Measurements from ENCODE around the gene SH3GL1. TPM values are rescaled to one million over a fixed set of nuclear protein-coding genes. Genes with fewer than 3 reads are reported as not detected.

The SH3GL1 gene
- total RNA-seq, 2 experiments from 2014 or later: 33.2 to 38.9 TPM

GRCh38 chr19:4354897-4355296 is 45.5 kb downstream of the SH3GL1 start:
- intact Hi-C loops (cut with micrococcal nuclease; ENCODE audit: unreplicated experiment): no loop called here
- H3K4me1 ChIP-seq (ENCODE audit: insufficient read depth, low read length, poor library complexity, severe bottlenecking): no peaks in the 10 kb centered on the region
- H3K9me3 ChIP-seq (ENCODE audit: low read length): no peaks in the 10 kb centered on the region
- H3K9me2 ChIP-seq (ENCODE audit: insufficient read depth, low read length): no peaks in the 10 kb centered on the region
- H3K79me2 ChIP-seq (ENCODE audit: insufficient read depth, low read depth, low read length): no peaks in the 10 kb centered on the region
- no peak overlapping the region for H3K27ac ChIP-seq (ENCODE audit: low read depth, low read length, poor library complexity, severe bottlenecking)
- H2AFZ ChIP-seq (ENCODE audit: low read length): no peak overlapping the region
- no peak overlapping the region for H3K4me2 ChIP-seq (ENCODE audit: low read length)
- no peaks in the 10 kb centered on the region for H4K20me1 ChIP-seq (ENCODE audit: insufficient read depth, low read length)
- ChIA-PET POLR2A (no interaction called here), CTCF (ENCODE audit: unreplicated experiment) (no interaction called here)
- no peak overlapping the region for H3K4me3 ChIP-seq (ENCODE audit: low read depth, low read length, poor library complexity, severe bottlenecking)
- DNase-seq (ENCODE audit: low spot score): no peak
- peaks cover 29% of the 10 kb centered on the region; the same call in 1 of the 2 replicates for H3K36me3 ChIP-seq (ENCODE audit: insufficient read depth, low read length)
- TF ChIP-seq, protein P1, sequence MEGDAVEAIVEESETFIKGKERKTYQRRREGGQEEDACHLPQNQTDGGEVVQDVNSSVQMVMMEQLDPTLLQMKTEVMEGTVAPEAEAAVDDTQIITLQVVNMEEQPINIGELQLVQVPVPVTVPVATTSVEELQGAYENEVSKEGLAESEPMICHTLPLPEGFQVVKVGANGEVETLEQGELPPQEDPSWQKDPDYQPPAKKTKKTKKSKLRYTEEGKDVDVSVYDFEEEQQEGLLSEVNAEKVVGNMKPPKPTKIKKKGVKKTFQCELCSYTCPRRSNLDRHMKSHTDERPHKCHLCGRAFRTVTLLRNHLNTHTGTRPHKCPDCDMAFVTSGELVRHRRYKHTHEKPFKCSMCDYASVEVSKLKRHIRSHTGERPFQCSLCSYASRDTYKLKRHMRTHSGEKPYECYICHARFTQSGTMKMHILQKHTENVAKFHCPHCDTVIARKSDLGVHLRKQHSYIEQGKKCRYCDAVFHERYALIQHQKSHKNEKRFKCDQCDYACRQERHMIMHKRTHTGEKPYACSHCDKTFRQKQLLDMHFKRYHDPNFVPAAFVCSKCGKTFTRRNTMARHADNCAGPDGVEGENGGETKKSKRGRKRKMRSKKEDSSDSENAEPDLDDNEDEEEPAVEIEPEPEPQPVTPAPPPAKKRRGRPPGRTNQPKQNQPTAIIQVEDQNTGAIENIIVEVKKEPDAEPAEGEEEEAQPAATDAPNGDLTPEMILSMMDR (conservative IDR thresholded peaks at IDR 0.05; ENCODE audit: low read length): no peak
- TF ChIP-seq EZH2phosphoT487 (IDR thresholded peaks at IDR 0.05; ENCODE audit: borderline replicate concordance, low read depth, low read length): no peak
- no TSS peak for BruUV-seq (replicated peaks)

GRCh38 chr19:4354282-4354681 is 46.1 kb downstream of the SH3GL1 start:
- Histone ChIP-seq H3K36me3 (ENCODE audit: insufficient read depth, low read length) (peaks cover 23% of the 10 kb centered on the region; the same call in 1 of the 2 replicates), H3K9me2 (ENCODE audit: insufficient read depth, low read length) (no peaks in the 10 kb centered on the region), H3K4me1 (ENCODE audit: insufficient read depth, low read length, poor library complexity, severe bottlenecking) (no peaks in the 10 kb centered on the region), H2AFZ (ENCODE audit: low read length) (no peak overlapping the region), H3K27ac (ENCODE audit: low read depth, low read length, poor library complexity, severe bottlenecking) (no peak overlapping the region), H3K9me3 (ENCODE audit: low read length) (no peaks in the 10 kb centered on the region), H4K20me1 (ENCODE audit: insufficient read depth, low read length) (no peaks in the 10 kb centered on the region), H3K4me2 (ENCODE audit: low read length) (no peak overlapping the region), H3K79me2 (ENCODE audit: insufficient read depth, low read depth, low read length) (no peaks in the 10 kb centered on the region), H3K4me3 (ENCODE audit: low read depth, low read length, poor library complexity, severe bottlenecking) (no peak overlapping the region)
- ChIA-PET POLR2A (no interaction called here), CTCF (ENCODE audit: unreplicated experiment) (no interaction called here)
- DNase-seq (ENCODE audit: low spot score): no peak
- no TSS peak for BruUV-seq (replicated peaks)
- TF ChIP-seq, protein P1 (conservative IDR thresholded peaks at IDR 0.05; ENCODE audit: low read length): no peak
- TF ChIP-seq EZH2phosphoT487 (IDR thresholded peaks at IDR 0.05; ENCODE audit: borderline replicate concordance, low read depth, low read length): no peak
- intact Hi-C loops (cut with micrococcal nuclease; ENCODE audit: unreplicated experiment): no loop called here

DNA sequence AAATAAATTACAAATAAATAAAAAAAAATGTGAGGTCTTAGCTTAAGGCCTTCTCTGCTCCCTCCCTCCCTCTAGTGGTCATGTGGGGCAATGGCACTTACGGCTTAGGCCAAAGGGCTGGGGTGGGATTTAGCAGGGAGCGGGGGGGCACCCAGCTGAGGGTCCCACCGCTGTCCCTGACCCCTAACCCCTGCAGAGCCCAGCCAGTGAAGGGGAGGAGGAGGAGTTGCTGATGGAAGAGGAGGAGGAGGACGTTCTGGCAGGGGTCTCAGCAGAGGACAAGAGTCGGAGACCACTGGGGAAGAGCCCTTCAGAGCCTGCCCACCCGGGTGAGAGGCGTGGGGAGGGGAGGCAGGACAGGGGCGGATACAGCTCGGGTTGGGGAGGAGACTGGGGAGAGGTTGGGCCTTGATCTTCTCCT is 47.6 kb downstream of the SH3GL1 start:
- POLR2A ChIA-PET: interaction anchor here (1.5 kb wide), 1 partner anchor 86 kb away, joined by 3 read pairs; no protein-coding TSS in a partner anchor
- Histone ChIP-seq H3K4me1 (ENCODE audit: insufficient read depth, low read length, poor library complexity, severe bottlenecking) (no peaks in the 10 kb centered on the region), H3K79me2 (ENCODE audit: insufficient read depth, low read depth, low read length) (no peaks in the 10 kb centered on the region), H2AFZ (ENCODE audit: low read length) (no peak overlapping the region), H3K9me2 (ENCODE audit: insufficient read depth, low read length) (no peaks in the 10 kb centered on the region), H3K4me3 (ENCODE audit: low read depth, low read length, poor library complexity, severe bottlenecking) (no peak overlapping the region), H3K36me3 (ENCODE audit: insufficient read depth, low read length) (peaks cover 9% of the 10 kb centered on the region; the same call in 1 of the 2 replicates), H3K4me2 (ENCODE audit: low read length) (no peak overlapping the region), H3K9me3 (ENCODE audit: low read length) (no peaks in the 10 kb centered on the region), H3K27ac (ENCODE audit: low read depth, low read length, poor library complexity, severe bottlenecking) (no peak overlapping the region), H4K20me1 (ENCODE audit: insufficient read depth, low read length) (no peaks in the 10 kb centered on the region)
- intact Hi-C loops (cut with micrococcal nuclease; ENCODE audit: unreplicated experiment): loop anchor here (1.0 kb wide), 1 partner anchor 85 kb away; no protein-coding TSS in a partner anchor
- no TSS peak for BruUV-seq (replicated peaks)
- CTCF ChIA-PET (ENCODE audit: unreplicated experiment): interaction anchor here (0.6 to 1.0 kb wide), 2 partner anchors 10 to 86 kb away, joined by 5 to 8 read pairs; partner anchors contain the start of gene MPND
- TF ChIP-seq, protein P1 (conservative IDR thresholded peaks at IDR 0.05; ENCODE audit: low read length): peak; percentile 84
- TF ChIP-seq EZH2phosphoT487 (IDR thresholded peaks at IDR 0.05; ENCODE audit: borderline replicate concordance, low read depth, low read length): no peak
- DNase-seq (ENCODE audit: low spot score): peak; percentile 65

Data from OCI-LY7 (cell line).